Tibial nerve (tissue), 4 donors: Measurements from ENCODE around the gene GARIN5A. TPM values are rescaled to one million over a fixed set of nuclear protein-coding genes. Genes with fewer than 3 reads are reported as not detected.

Experiments
- DNase-seq, 2 donors: peaks; one replicate each; pipeline ENCODE4 v3.0.0-alpha.2; 2019; ENCODE audit warnings: low spot score in 2 of 2
- H3K27ac ChIP-seq, 4 donors: fragments of 200-600 bp; sonication (generic) in 3 of 4; one replicate each; pipeline ENCODE4 v1.5.1; 2017 to 2019; ENCODE audit warnings: mild to moderate bottlenecking in 1 of 4
- H3K27me3 ChIP-seq, 2 donors: fragments of 200-600 bp; sonication (generic) in 1 of 2; one replicate each; pipeline versions ENCODE4 v1.5.1 to v1.6.0; 2017 to 2019
- H3K36me3 ChIP-seq, 3 donors: fragments of 200-600 bp; sonication (generic); one replicate each; pipeline ENCODE4 v1.5.1; 2018 to 2019
- H3K4me1 ChIP-seq, 4 donors: fragments of 200-600 bp; sonication (generic) in 3 of 4; one replicate each; pipeline ENCODE4 v1.5.1; 2017 to 2019
- H3K4me3 ChIP-seq, 4 donors: fragments of 200-600 bp; sonication (generic) in 3 of 4; one replicate each; pipeline ENCODE4 v1.5.1; 2017 to 2019; ENCODE audit warnings: mild to moderate bottlenecking in 1 of 4, moderate library complexity in 1 of 4
- H3K9me3 ChIP-seq, 4 donors: fragments of 200-600 bp; sonication (generic) in 3 of 4; one replicate each; pipeline ENCODE4 v1.5.1; 2017 to 2019
- CTCF ChIP-seq, 5 experiments: fragments of 200-600 bp in 3 of 5; fragments of 450-650 bp in 2 of 5; sonication (generic) in 3 of 5; IDR thresholded peaks; one replicate each; pipeline ENCODE4 v1.5.1; 2016 to 2019; ENCODE audit warnings: antibody characterized with exemption in 5 of 5, mild to moderate bottlenecking in 3 of 5, moderate library complexity in 2 of 5
- EP300 ChIP-seq, 2 donors: sonication (generic); formaldehyde crosslinking; IDR thresholded peaks; one replicate each; pipeline ENCODE4 v1.6.1; 2017; ENCODE audit warnings: antibody characterized with exemption in 2 of 2, mild to moderate bottlenecking in 1 of 2
- POLR2A ChIP-seq, 2 donors: fragments of 450-650 bp; IDR thresholded peaks; one replicate each; pipeline ENCODE4 v1.6.1; 2017; ENCODE audit warnings: antibody characterized with exemption in 2 of 2, mild to moderate bottlenecking in 2 of 2, moderate library complexity in 2 of 2
- WGBS, 2 donors: methylation state at CpG; one replicate each; pipeline ENCODE4 v1.1.5; 2018; 5-methylcytosine and 5-hydroxymethylcytosine counted together
- total RNA-seq, 4 donors: library from RNA; depleted of rRNA; stranded (reverse); fragments of >200 nt; gene quantifications; one replicate each; pipeline ENCODE4 v1.1.0, GENCODE V29; 2016

Gene GARIN5A
- total RNA-seq, 4 donors from 2014 or later = not detected

GRCh38 chr19:50423279-50424113 lies 53.2 kb downstream of the GARIN5A start:
- no peak overlapping the region for H3K27ac ChIP-seq
- peaks cover 0 to 23% (median 4%) of the 10 kb centered on the region in 4 donors for H3K4me1 ChIP-seq
- H3K36me3 ChIP-seq = no peaks in the 10 kb centered on the region
- no peaks in the 10 kb centered on the region for H3K9me3 ChIP-seq
- 80 to 88% methylated on average over 21 to 22 of the region's 22 CpGs for WGBS, 2 donors
- no peak for TF ChIP-seq CTCF (IDR thresholded peaks at IDR 0.05)
- H3K4me3 ChIP-seq = no peak overlapping the region
- H3K27me3 ChIP-seq = peaks cover 0 to 53% of the 10 kb centered on the region in 2 donors
- no peak for DNase-seq

GRCh38 chr19:50422397-50423278 lies 54.0 kb downstream of the GARIN5A start:
- no peak for DNase-seq
- H3K27ac ChIP-seq = no peak overlapping the region
- peaks cover 0 to 53% of the 10 kb centered on the region in 2 donors for H3K27me3 ChIP-seq
- H3K9me3 ChIP-seq = no peaks in the 10 kb centered on the region
- H3K4me3 ChIP-seq = no peak overlapping the region
- TF ChIP-seq EP300 (IDR thresholded peaks at IDR 0.05) (no peak), CTCF (IDR thresholded peaks at IDR 0.05) (no peak), POLR2A (IDR thresholded peaks at IDR 0.05) (no peak)
- 71 to 74% methylated on average over 18 of the region's 18 CpGs for WGBS, 2 donors
- H3K4me1 ChIP-seq = peaks cover 0 to 20% (median 0%) of the 10 kb centered on the region in 4 donors
- no peaks in the 10 kb centered on the region for H3K36me3 ChIP-seq

GRCh38 chr19:50420808-50421207 lies 55.8 kb downstream of the GARIN5A start:
- Histone ChIP-seq H3K4me1 (peaks cover 0 to 37% (median 7%) of the 10 kb centered on the region in 4 donors), H3K4me3 (no peak overlapping the region), H3K36me3 (no peaks in the 10 kb centered on the region), H3K27me3 (peaks cover 0 to 59% of the 10 kb centered on the region in 2 donors), H3K27ac (no peak overlapping the region), H3K9me3 (no peaks in the 10 kb centered on the region)
- 84% methylated on average over 3 of the region's 3 CpGs for WGBS, 2 donors
- no peak for DNase-seq
- TF ChIP-seq CTCF (IDR thresholded peaks at IDR 0.05) (no peak), POLR2A (IDR thresholded peaks at IDR 0.05) (no peak), EP300 (IDR thresholded peaks at IDR 0.05) (no peak)

GRCh38 chr19:50420127-50420526 lies 56.5 kb downstream of the GARIN5A start:
- Histone ChIP-seq H3K4me3 (peak overlapping the region in 1 of 4 donors; percentile 38), H3K9me3 (no peaks in the 10 kb centered on the region), H3K4me1 (peaks cover 0 to 42% (median 7%) of the 10 kb centered on the region in 4 donors), H3K27me3 (peaks cover 0 to 59% of the 10 kb centered on the region in 2 donors), H3K27ac (no peak overlapping the region), H3K36me3 (no peaks in the 10 kb centered on the region)
- no peak for DNase-seq
- TF ChIP-seq CTCF (IDR thresholded peaks at IDR 0.05) (no peak), POLR2A (IDR thresholded peaks at IDR 0.05) (no peak), EP300 (IDR thresholded peaks at IDR 0.05) (no peak)
- WGBS, 2 donors = 38 to 50% methylated on average over 3 of the region's 3 CpGs
